ENCODE measurements around the gene TOR4A. TPM values are rescaled to one million over a fixed set of nuclear protein-coding genes. Genes with fewer than 3 reads are reported as not detected.

Gene TOR4A
- total and polyA plus RNA-seq, 2 experiments from 2014 or later: 4.1 to 29.6 TPM

GRCh38 chr9:137266162-137266527 is 11.4 kb upstream of the TOR4A start:
- 92% methylated on average over 15 of the region's 15 CpGs for WGBS, 2 experiments (ENCODE audit: low coverage in 1 of 2, low lambda C conversion rate in 2 of 2, missing lambda C conversion rate in 2 of 2)

DNA sequence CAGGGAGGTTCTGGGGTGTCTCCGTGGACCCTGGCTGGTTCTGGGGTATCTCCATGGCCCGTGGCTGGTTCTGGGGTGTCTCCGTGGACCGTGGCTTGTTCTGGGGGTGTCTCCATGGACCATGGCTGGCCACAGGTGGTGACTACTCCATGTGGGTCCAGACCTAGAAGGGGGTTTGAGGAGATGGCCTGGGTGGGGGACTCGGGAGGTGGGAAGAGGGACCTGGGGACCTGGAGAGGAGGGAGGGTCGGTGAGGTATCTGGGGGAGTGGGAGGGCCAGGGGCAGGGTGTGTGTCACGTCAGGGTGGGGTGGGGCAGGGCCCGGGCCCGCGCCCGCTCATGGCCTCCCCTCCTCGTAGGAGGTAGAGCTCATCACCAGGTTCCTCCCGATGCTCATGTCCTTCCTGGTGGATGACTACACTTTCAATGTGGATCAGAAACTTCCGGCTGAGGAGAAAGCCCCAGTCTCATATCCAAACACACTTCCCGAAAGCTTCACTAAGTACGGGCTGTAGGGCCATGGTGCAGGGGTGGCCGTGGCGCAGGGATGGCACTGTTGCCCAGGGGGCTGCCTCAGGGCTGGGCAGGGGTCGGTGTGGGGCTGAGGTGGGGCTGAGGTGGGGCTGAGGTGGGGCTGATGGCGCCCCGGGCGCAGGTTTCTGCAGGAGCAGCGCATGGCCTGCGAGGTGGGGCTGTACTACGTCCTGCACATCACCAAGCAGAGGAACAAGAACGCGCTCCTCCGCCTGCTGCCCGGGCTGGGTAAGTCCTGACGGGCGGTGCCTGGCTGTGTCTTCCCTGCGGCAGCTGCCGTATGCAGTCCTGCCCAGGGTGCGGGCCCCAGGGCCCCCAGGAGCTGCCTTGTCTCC is 10.7 kb upstream of the TOR4A start:
- no peaks in the 10 kb centered on the region for H3K9me2 ChIP-seq (ENCODE audit: insufficient read depth)
- no peak overlapping the region for H3K4me3 ChIP-seq
- H3K79me2 ChIP-seq (ENCODE audit: insufficient read depth): 0 out of 2 replicates have a peak, but pooled peaks cover 7% of the 10 kb centered on the region
- H2AFZ ChIP-seq: no peak overlapping the region
- no peak overlapping the region for H3K9ac ChIP-seq
- no peaks in the 10 kb centered on the region for H3K27me3 ChIP-seq (replicated peaks; ENCODE audit: insufficient read depth)
- no peaks in the 10 kb centered on the region for H3K9me3 ChIP-seq (ENCODE audit: low read depth)
- no peaks in the 10 kb centered on the region for H3F3A ChIP-seq (ENCODE audit: insufficient read depth)
- H4K20me1 ChIP-seq (ENCODE audit: insufficient read depth): no peaks in the 10 kb centered on the region
- H3K36me3 ChIP-seq (ENCODE audit: low read depth): no peaks in the 10 kb centered on the region
- TF ChIP-seq EZH2phosphoT487 (IDR thresholded peaks at IDR 0.05; ENCODE audit: insufficient read depth, low read depth): no peak
- WGBS, 2 experiments (ENCODE audit: low coverage in 1 of 2, low lambda C conversion rate in 2 of 2, missing lambda C conversion rate in 2 of 2): 89 to 91% methylated on average over 20 to 34 of the region's 34 CpGs
- H3K4me1 ChIP-seq (ENCODE audit: insufficient read depth): no peaks in the 10 kb centered on the region
- H3K4me2 ChIP-seq (ENCODE audit: unreplicated experiment): no peak overlapping the region
- no peak for DNase-seq
- no peak overlapping the region for H3K27ac ChIP-seq
- in situ Hi-C loops (cut with MboI): no loop called here

More at GRCh38 chr9:137266162-137266527, 11.4 kb upstream of the TOR4A start:
- no peak overlapping the region for H2AFZ ChIP-seq
- no peak for DNase-seq
- no peaks in the 10 kb centered on the region for H3F3A ChIP-seq (ENCODE audit: insufficient read depth)
- no peaks in the 10 kb centered on the region for H3K9me3 ChIP-seq (ENCODE audit: low read depth)
- no peak overlapping the region for H3K27ac ChIP-seq
- in situ Hi-C loops (cut with MboI): no loop called here
- TF ChIP-seq EZH2phosphoT487 (IDR thresholded peaks at IDR 0.05; ENCODE audit: insufficient read depth, low read depth): no peak
- TF ChIP-seq EZH2 (IDR thresholded peaks at IDR 0.05; ENCODE audit: insufficient read depth, poor library complexity, severe bottlenecking): no peak
- H3K4me2 ChIP-seq (ENCODE audit: unreplicated experiment): no peak overlapping the region
- no peaks in the 10 kb centered on the region for H3K4me1 ChIP-seq (ENCODE audit: insufficient read depth)
- H3K4me3 ChIP-seq: no peak overlapping the region
- H3K9ac ChIP-seq: no peak overlapping the region
- H3K27me3 ChIP-seq (replicated peaks; ENCODE audit: insufficient read depth): no peaks in the 10 kb centered on the region
- H3K79me2 ChIP-seq (ENCODE audit: insufficient read depth): 0 out of 2 replicates have a peak, but pooled peaks cover 7% of the 10 kb centered on the region
- H4K20me1 ChIP-seq (ENCODE audit: insufficient read depth): no peaks in the 10 kb centered on the region
- H3K36me3 ChIP-seq (ENCODE audit: low read depth): no peaks in the 10 kb centered on the region
- no peaks in the 10 kb centered on the region for H3K9me2 ChIP-seq (ENCODE audit: insufficient read depth)

GRCh38 chr9:137267933-137268355 is 9.6 kb upstream of the TOR4A start:
- H3K4me1 ChIP-seq (ENCODE audit: insufficient read depth): no peaks in the 10 kb centered on the region
- no peak overlapping the region for H3K4me3 ChIP-seq
- no peak overlapping the region for H3K27ac ChIP-seq
- DNase-seq: no peak
- no peaks in the 10 kb centered on the region for H3F3A ChIP-seq (ENCODE audit: insufficient read depth)
- in situ Hi-C loops (cut with MboI): no loop called here
- H2AFZ ChIP-seq: no peak overlapping the region
- H3K9me3 ChIP-seq (ENCODE audit: low read depth): no peaks in the 10 kb centered on the region
- WGBS, 2 experiments (ENCODE audit: low coverage in 1 of 2, low lambda C conversion rate in 2 of 2, missing lambda C conversion rate in 2 of 2): 88 to 92% methylated on average over 6 of the region's 6 CpGs
- H3K36me3 ChIP-seq (ENCODE audit: low read depth): no peaks in the 10 kb centered on the region
- TF ChIP-seq EZH2 (IDR thresholded peaks at IDR 0.05; ENCODE audit: insufficient read depth, poor library complexity, severe bottlenecking) (no peak), EZH2phosphoT487 (IDR thresholded peaks at IDR 0.05; ENCODE audit: insufficient read depth, low read depth) (no peak)
- H3K79me2 ChIP-seq (ENCODE audit: insufficient read depth): 0 out of 2 replicates have a peak, but pooled peaks cover 7% of the 10 kb centered on the region
- no peaks in the 10 kb centered on the region for H3K9me2 ChIP-seq (ENCODE audit: insufficient read depth)
- H3K4me2 ChIP-seq (ENCODE audit: unreplicated experiment): no peak overlapping the region
- H3K27me3 ChIP-seq (replicated peaks; ENCODE audit: insufficient read depth): no peaks in the 10 kb centered on the region
- H4K20me1 ChIP-seq (ENCODE audit: insufficient read depth): no peaks in the 10 kb centered on the region
- no peak overlapping the region for H3K9ac ChIP-seq

DNA sequence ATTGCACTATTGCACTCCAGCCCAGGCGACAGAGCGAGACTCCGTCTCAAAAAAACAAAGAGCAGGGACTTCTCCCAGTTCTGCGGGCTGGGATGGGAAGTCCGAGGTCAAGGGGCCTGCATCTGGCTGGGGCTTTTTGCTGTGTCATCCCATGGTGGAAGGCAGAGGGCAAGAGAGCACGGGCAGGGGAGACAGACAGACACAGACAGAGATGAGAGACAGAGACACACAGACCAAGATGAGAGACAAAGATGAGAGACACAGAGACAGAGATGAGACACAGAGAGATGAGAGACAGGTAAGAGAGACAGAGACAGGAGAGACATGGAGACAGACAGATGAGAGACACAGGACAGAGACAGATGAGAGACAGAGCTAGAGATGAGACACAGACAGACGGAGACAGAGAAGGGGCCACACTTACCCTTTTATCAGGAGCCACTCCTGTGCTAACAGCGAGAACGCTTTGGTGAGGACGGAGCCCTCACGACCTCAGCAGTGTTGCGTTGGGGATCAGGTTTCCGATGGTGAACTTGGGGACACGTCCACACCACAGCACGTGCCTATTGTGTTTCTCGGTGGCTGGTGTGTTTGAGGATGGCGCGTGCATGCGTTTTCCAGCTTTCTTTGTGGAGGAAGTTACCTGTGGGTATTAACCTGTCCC is 8.9 kb upstream of the TOR4A start:
- H3K27me3 ChIP-seq (replicated peaks; ENCODE audit: insufficient read depth): no peaks in the 10 kb centered on the region
- H3K36me3 ChIP-seq (ENCODE audit: low read depth): no peaks in the 10 kb centered on the region; the same call in 1 of the 2 replicates
- H3K4me1 ChIP-seq (ENCODE audit: insufficient read depth): no peaks in the 10 kb centered on the region
- H3F3A ChIP-seq (ENCODE audit: insufficient read depth): no peaks in the 10 kb centered on the region
- 0 out of 2 replicates have a peak, but pooled peaks cover 7% of the 10 kb centered on the region for H3K79me2 ChIP-seq (ENCODE audit: insufficient read depth)
- no peak overlapping the region for H2AFZ ChIP-seq
- no peak for TF ChIP-seq EZH2 (IDR thresholded peaks at IDR 0.05; ENCODE audit: insufficient read depth, poor library complexity, severe bottlenecking)
- TF ChIP-seq EZH2phosphoT487 (IDR thresholded peaks at IDR 0.05; ENCODE audit: insufficient read depth, low read depth): no peak
- 88 to 90% methylated on average over 19 of the region's 19 CpGs for WGBS, 2 experiments (ENCODE audit: low coverage in 1 of 2, low lambda C conversion rate in 2 of 2, missing lambda C conversion rate in 2 of 2)
- H3K9ac ChIP-seq: no peak overlapping the region
- no peak for DNase-seq
- H3K9me2 ChIP-seq (ENCODE audit: insufficient read depth): no peaks in the 10 kb centered on the region
- H3K4me2 ChIP-seq (ENCODE audit: unreplicated experiment): no peak overlapping the region
- H3K27ac ChIP-seq: no peak overlapping the region
- H3K9me3 ChIP-seq (ENCODE audit: low read depth): no peaks in the 10 kb centered on the region
- no peaks in the 10 kb centered on the region for H4K20me1 ChIP-seq (ENCODE audit: insufficient read depth)
- no peak overlapping the region for H3K4me3 ChIP-seq
- in situ Hi-C loops (cut with MboI): no loop called here
